ENCODE data around the gene EEIG2. TPM values are rescaled to one million over a fixed set of nuclear protein-coding genes. Genes with fewer than 3 reads are reported as not detected.

EEIG2 gene
- total RNA-seq, 1 donor from 2014 or later, result 1.3 TPM

DNA sequence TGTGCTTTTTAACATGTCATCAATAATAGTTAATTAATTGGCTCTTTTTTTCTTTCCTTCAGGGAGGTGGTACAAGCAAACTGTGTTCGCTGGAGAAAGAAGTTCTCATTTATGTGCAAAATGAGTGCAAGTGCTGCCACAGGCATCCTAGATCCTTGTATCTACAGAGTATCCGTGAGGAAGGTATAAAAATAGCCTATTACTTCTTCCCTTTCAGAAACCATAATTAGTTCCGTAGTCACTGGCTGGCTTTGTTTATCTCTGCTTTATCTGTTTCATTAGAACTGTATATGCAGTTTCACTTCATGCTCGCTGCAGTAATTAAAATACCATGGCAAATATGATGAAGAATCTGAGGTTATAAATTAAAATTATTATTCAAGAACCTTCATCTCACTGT is 40.6 kb downstream of the EEIG2 start:
- Histone ChIP-seq H3K27me3 (ENCODE audit: control insufficient read depth, insufficient read depth, low read length) (no peaks in the 10 kb centered on the region), H3K4me3 (ENCODE audit: low read depth, low read length) (no peak overlapping the region), H3K36me3 (ENCODE audit: control insufficient read depth, insufficient read depth, low read length) (no peaks in the 10 kb centered on the region)
- DNase-seq (ENCODE audit: low read depth) (no peak), FAIRE-seq (no peak)
- TF ChIP-seq, protein P1, sequence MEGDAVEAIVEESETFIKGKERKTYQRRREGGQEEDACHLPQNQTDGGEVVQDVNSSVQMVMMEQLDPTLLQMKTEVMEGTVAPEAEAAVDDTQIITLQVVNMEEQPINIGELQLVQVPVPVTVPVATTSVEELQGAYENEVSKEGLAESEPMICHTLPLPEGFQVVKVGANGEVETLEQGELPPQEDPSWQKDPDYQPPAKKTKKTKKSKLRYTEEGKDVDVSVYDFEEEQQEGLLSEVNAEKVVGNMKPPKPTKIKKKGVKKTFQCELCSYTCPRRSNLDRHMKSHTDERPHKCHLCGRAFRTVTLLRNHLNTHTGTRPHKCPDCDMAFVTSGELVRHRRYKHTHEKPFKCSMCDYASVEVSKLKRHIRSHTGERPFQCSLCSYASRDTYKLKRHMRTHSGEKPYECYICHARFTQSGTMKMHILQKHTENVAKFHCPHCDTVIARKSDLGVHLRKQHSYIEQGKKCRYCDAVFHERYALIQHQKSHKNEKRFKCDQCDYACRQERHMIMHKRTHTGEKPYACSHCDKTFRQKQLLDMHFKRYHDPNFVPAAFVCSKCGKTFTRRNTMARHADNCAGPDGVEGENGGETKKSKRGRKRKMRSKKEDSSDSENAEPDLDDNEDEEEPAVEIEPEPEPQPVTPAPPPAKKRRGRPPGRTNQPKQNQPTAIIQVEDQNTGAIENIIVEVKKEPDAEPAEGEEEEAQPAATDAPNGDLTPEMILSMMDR (IDR thresholded peaks at IDR 0.05; ENCODE audit: insufficient read depth, low read length, severe bottlenecking), result no peak

DNA sequence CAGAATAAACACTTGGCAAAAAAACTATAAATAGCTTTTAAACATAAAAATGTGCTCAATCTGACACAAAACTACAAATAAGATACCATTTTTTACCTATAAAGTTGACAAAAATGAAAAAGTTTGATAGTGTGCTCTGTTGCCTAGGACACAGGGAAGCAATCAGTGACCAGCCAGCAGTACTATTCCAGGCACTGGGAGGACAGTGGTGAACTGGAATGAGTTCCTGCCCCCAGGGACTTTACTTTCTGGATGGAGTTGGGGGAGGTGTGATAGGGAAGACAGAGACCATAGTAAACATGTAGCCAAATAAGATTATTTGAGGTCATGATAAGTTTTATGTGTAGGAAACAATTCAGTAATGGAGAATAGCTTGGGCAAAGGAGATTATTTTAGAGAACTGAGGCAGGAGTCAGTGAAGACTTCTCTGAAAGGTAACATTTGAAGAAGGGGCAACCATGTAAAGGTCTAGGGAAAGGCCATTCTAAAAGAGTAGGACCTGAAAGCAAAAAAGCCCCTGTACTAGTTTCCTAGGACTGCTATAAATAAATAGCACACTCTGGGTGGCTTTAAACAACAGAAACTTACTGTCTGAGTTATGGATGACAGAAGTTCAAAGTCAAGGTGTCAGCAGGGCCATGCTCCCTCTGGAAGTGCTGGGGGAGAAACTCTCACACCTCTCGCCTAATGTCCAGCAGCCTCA is 42.0 kb downstream of the EEIG2 start:
- Histone ChIP-seq H3K36me3 (ENCODE audit: control insufficient read depth, insufficient read depth, low read length) (no peaks in the 10 kb centered on the region), H3K4me3 (ENCODE audit: low read depth, low read length) (no peak overlapping the region), H3K27me3 (ENCODE audit: control insufficient read depth, insufficient read depth, low read length) (no peaks in the 10 kb centered on the region)
- DNase-seq (ENCODE audit: low read depth), result no peak
- no peak for FAIRE-seq
- TF ChIP-seq, protein P1 (IDR thresholded peaks at IDR 0.05; ENCODE audit: insufficient read depth, low read length, severe bottlenecking), result no peak

DNA sequence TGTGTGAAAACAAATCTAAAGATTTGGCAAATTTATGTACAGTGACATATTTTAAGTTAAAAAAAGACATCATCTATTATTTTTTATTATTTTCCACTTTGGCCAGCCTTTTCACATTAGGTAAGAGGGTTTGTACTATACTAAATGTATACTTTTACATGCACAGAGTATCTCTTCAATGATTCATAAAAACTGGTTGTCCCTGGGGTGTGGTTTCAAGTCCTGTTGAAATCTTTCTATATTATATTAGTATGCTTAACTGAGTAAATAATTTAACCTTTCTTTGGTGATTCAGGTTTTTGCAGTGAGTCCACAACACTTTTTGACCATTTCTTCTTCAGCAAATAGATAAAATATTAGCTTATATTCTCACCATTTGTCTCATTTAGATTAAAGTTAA is 45.7 kb downstream of the EEIG2 start:
- TF ChIP-seq, protein P1 (IDR thresholded peaks at IDR 0.05; ENCODE audit: insufficient read depth, low read length, severe bottlenecking), result no peak
- Histone ChIP-seq H3K27me3 (ENCODE audit: control insufficient read depth, insufficient read depth, low read length) (no peaks in the 10 kb centered on the region), H3K4me3 (ENCODE audit: low read depth, low read length) (no peak overlapping the region), H3K36me3 (ENCODE audit: control insufficient read depth, insufficient read depth, low read length) (no peaks in the 10 kb centered on the region)
- DNase-seq (ENCODE audit: low read depth) (peak; percentile 59), FAIRE-seq (no peak)

DNA sequence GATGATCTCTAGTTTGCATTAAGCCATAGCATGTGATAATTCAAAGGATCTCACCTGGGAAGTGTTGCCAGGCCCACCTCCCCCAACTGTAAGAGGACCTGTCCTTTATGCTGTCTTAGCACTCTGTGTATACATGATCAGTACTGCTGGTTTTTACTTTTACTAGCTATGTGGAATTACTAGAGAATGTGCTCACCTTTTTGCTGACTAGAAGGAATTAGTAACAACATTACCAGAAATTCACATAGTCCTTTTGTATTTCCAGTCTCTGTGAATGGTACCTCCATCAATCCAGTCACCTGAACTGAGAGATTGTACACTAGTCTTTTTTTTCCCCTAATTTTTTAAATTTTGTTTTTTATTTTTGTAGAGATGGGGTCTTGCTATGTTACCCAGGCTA is 46.6 kb downstream of the EEIG2 start:
- TF ChIP-seq, protein P1 (IDR thresholded peaks at IDR 0.05; ENCODE audit: insufficient read depth, low read length, severe bottlenecking), result no peak
- no peak for FAIRE-seq
- no peaks in the 10 kb centered on the region for H3K36me3 ChIP-seq (ENCODE audit: control insufficient read depth, insufficient read depth, low read length)
- no peaks in the 10 kb centered on the region for H3K27me3 ChIP-seq (ENCODE audit: control insufficient read depth, insufficient read depth, low read length)
- DNase-seq (ENCODE audit: low read depth), result no peak
- H3K4me3 ChIP-seq (ENCODE audit: low read depth, low read length), result no peak overlapping the region

DNA sequence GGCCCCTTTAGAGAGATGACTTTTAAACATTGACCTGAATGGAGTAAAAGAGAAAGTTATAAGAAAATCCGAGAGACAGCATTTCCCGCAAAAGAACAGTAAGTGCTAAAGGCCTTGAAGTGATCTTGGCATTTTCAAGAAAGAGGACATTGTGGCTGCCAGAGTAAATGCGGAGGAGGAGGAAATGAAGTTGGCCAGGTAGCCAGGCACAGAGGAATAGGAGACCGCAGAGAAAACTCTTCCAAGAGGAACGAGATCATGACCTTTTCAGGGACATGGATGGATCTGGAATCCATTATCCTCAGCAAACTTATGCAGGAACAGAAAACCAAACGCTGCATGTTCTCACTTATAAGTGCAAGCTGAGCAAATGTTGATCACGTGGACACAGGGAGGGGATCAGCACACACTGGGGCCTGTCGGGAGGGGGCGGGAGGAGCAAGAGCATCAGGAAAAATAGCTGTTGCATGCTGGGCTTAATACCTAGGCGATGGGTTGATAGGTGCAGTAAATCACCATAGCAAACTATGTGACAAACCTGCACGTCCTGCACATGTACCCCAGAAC is 49.7 kb downstream of the EEIG2 start:
- DNase-seq (ENCODE audit: low read depth) (no peak), FAIRE-seq (no peak)
- Histone ChIP-seq H3K27me3 (ENCODE audit: control insufficient read depth, insufficient read depth, low read length) (no peaks in the 10 kb centered on the region), H3K4me3 (ENCODE audit: low read depth, low read length) (no peak overlapping the region), H3K36me3 (ENCODE audit: control insufficient read depth, insufficient read depth, low read length) (no peaks in the 10 kb centered on the region)
- TF ChIP-seq, protein P1 (IDR thresholded peaks at IDR 0.05; ENCODE audit: insufficient read depth, low read length, severe bottlenecking), result no peak

Other genes starting within 250 kb of the EEIG2 start
- not detected in 2 replicates for gene NBPF6, start 109.8 kb upstream of the EEIG2 start, total RNA-seq
- gene HENMT1, start 101.0 kb downstream of the EEIG2 start, total RNA-seq, result 1.1 and 1.5 TPM in 2 replicates
- gene PRPF38B, start 132.2 kb downstream of the EEIG2 start, total RNA-seq, result 11.3 and 14.3 TPM in 2 replicates
- gene FNDC7, start 152.8 kb downstream of the EEIG2 start, total RNA-seq, result under 0.01 and 0.13 TPM in 2 replicates
- gene STXBP3, start 186.6 kb downstream of the EEIG2 start, total RNA-seq, result 30.0 and 38.1 TPM in 2 replicates